Skeletal muscle tissue (tissue), 5 donors: ENCODE measurements around the gene LIFR. TPM values are rescaled to one million over a fixed set of nuclear protein-coding genes. Genes with fewer than 3 reads are reported as not detected.

Experiments
- H3K27ac ChIP-seq: one replicate; pipeline ENCODE4 v1.7.0; 2013; ENCODE audit warnings: mild to moderate bottlenecking, low read depth, low read length, inconsistent platforms
- H3K27me3 ChIP-seq, 3 donors: one replicate each; pipeline ENCODE4 v1.7.0; 2013; ENCODE audit warnings: low read length in 3 of 3; ENCODE audit not compliant: control insufficient read depth in 3 of 3, insufficient read depth in 3 of 3
- H3K36me3 ChIP-seq, 3 donors: one replicate each; pipeline ENCODE4 v1.7.0; 2013; ENCODE audit warnings: low read length in 3 of 3; ENCODE audit not compliant: control insufficient read depth in 3 of 3, insufficient read depth in 3 of 3
- H3K4me1 ChIP-seq, 3 donors: one replicate each; pipeline ENCODE4 v1.7.0; 2013; ENCODE audit warnings: low read length in 3 of 3, mild to moderate bottlenecking in 3 of 3; ENCODE audit not compliant: control insufficient read depth in 3 of 3, insufficient read depth in 3 of 3
- H3K4me3 ChIP-seq, 3 donors: one replicate each; pipeline ENCODE4 v1.7.0; 2013; ENCODE audit warnings: low read length in 3 of 3
- H3K9ac ChIP-seq, 3 donors: one replicate each; pipeline ENCODE4 v1.7.0; 2013; ENCODE audit warnings: low read length in 3 of 3, mild to moderate bottlenecking in 3 of 3, moderate library complexity in 2 of 3, low read depth in 1 of 3
- H3K9me3 ChIP-seq, 3 donors: one replicate each; pipeline ENCODE4 v1.7.0; 2013; ENCODE audit warnings: low read length in 3 of 3; ENCODE audit not compliant: control insufficient read depth in 3 of 3
- small RNA-seq: library from RNA; depleted of rRNA; stranded (forward); fragments of <200 nt; gene quantifications from one replicate; pipeline ENCODE3, GENCODE V24; 2014
- total RNA-seq: library from RNA; depleted of rRNA; stranded (reverse); fragments of >200 nt; gene quantifications from one replicate; pipeline ENCODE4 v1.2.3, GENCODE V29; 2014
- donor health status: Osteomylitis.

Gene LIFR
- total RNA-seq, 1 donor from 2014 or later = 101 TPM

DNA sequence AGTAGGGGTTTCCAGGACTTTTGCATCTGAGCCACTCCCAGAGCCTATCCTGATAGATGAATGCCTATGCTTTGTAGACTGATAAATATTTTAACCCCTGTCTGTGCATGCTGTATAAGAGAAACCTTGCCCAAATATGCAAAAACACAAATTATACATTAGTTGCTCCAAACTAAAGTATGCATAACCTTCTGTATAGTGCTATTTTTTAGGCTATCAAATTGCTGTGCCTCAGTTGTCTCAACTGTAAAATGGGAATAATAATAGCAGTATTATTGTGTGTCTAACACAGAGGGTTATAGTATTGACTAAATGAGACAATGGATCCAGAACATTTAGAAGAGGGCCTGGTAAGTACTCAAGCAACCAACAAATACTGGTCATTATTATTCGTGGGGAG is 117.7 kb downstream of the LIFR start:
- no peaks in the 10 kb centered on the region for H3K9me3 ChIP-seq
- H3K9ac ChIP-seq = no peak overlapping the region
- no peaks in the 10 kb centered on the region for H3K27me3 ChIP-seq
- no peak overlapping the region for H3K27ac ChIP-seq
- H3K36me3 ChIP-seq = no peaks in the 10 kb centered on the region
- no peak overlapping the region for H3K4me3 ChIP-seq
- H3K4me1 ChIP-seq = peaks cover 7 to 9% (median 7%) of the 10 kb centered on the region in 3 donors

DNA sequence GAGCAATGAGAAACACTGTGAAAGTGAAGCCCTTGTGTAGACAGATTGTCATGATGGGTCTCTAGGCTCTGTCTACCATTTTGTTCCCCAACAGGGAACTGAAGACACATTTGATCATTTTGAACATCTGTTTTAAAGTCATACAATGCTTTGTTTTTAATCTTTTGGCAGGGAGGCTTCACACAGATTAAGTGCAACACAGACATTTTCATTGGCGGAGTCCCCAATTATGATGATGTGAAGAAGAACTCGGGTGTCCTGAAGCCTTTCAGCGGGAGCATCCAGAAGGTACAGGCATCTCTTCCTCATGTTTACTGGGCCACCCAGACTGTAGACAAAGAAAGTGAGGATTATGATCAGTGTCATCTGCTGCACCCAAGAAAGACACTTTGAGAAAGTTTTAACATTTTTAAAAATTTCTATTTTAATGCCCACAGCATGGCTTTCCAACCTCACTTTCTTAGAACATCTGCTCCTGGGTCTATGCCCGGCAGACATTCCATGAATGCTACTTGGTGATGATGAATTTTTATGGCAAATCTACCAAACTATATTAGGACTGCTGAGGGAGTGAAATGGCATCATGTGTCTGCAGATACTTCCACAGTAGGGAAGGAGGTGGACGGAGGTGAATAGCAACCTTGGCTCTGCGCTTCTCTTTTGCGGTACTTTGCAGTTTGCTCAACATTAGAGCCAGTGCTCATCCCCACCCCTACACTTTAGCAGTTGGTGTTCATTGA is 121.3 kb downstream of the LIFR start:
- peaks cover 0 to 4% (median 0%) of the 10 kb centered on the region in 3 donors for H3K27me3 ChIP-seq
- H3K9ac ChIP-seq = no peak overlapping the region
- H3K4me3 ChIP-seq = no peak overlapping the region

DNA sequence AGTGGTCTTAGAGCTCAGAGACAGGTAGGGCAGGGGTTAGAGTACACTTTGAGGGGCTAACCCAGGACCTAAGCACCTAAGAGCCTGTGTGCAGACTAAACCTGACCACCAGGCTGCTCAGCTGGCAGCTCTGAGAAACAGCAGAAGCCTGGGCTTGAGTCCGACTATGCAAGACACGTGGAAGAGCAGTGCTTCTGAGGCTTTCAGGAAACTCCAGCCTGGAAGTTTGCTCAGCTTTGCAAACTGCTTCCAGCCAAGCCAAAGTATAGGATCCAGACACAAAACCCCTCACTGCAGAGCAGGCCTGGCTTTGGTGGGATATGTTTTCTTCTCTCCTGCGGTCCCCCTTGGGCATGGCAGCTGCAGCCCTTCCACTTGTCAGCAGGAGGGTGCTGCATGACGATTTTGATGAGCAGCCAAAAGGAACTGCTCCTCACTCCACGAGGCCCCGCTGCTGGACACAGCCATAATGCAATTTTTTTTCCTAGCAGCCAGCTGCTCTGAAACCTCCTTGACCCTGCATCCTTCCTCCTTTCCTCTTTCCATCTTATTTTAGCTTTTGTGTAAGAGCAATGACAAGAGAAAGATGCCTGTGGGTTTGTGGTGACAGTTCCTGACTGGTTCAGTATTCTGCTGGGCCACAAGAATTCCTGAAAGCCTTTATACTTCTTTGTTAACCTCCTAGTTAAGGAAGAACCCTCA is 123.1 kb downstream of the LIFR start:
- Histone ChIP-seq H3K27ac (no peak overlapping the region), H3K4me3 (peak overlapping the region in 1 of 3 donors; percentile 31), H3K9me3 (no peaks in the 10 kb centered on the region), H3K36me3 (no peaks in the 10 kb centered on the region), H3K9ac (peak overlapping the region in 1 of 3 donors; percentile 19), H3K27me3 (peaks cover 0 to 4% (median 0%) of the 10 kb centered on the region in 3 donors), H3K4me1 (peaks cover 15 to 18% (median 16%) of the 10 kb centered on the region in 3 donors)

More for the DNA sequence above, 121.3 kb downstream of the LIFR start:
- H3K9me3 ChIP-seq = no peaks in the 10 kb centered on the region
- peaks cover 15 to 18% (median 16%) of the 10 kb centered on the region in 3 donors for H3K4me1 ChIP-seq
- no peak overlapping the region for H3K27ac ChIP-seq
- H3K36me3 ChIP-seq = no peaks in the 10 kb centered on the region

DNA sequence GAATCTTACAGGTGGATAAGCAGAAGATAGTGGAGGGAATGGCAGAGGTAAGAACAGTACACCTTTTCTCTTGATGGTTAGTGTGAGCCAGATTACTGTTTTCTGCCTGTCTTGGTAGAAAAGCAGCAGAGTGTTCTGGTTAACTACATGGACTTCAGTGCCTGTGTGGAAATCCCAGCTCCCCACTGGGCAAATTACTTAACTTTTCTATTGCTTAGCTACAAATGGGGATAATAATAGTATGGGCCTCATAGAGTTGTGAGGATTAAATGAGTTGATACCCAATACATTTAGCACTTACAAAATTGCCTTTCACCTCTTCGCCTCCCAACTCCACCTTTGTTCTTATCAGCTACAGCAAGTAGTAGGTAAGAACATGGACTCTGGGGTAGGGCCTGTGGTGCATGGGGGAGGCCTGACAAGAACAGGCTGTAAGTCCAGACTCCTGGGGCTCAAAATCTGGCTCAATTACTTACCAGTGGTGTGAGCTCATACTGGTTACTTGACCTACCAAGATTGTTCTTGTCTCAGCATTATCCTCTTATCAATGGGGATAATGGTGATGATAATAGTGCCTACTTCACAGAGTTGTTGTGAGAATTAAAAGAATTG is 125.1 kb downstream of the LIFR start:
- Histone ChIP-seq H3K9me3 (no peaks in the 10 kb centered on the region), H3K27ac (no peak overlapping the region), H3K9ac (no peak overlapping the region), H3K36me3 (no peaks in the 10 kb centered on the region), H3K4me3 (no peak overlapping the region), H3K27me3 (peaks cover 0 to 4% (median 0%) of the 10 kb centered on the region in 3 donors), H3K4me1 (peaks cover 13 to 15% (median 13%) of the 10 kb centered on the region in 3 donors)

DNA sequence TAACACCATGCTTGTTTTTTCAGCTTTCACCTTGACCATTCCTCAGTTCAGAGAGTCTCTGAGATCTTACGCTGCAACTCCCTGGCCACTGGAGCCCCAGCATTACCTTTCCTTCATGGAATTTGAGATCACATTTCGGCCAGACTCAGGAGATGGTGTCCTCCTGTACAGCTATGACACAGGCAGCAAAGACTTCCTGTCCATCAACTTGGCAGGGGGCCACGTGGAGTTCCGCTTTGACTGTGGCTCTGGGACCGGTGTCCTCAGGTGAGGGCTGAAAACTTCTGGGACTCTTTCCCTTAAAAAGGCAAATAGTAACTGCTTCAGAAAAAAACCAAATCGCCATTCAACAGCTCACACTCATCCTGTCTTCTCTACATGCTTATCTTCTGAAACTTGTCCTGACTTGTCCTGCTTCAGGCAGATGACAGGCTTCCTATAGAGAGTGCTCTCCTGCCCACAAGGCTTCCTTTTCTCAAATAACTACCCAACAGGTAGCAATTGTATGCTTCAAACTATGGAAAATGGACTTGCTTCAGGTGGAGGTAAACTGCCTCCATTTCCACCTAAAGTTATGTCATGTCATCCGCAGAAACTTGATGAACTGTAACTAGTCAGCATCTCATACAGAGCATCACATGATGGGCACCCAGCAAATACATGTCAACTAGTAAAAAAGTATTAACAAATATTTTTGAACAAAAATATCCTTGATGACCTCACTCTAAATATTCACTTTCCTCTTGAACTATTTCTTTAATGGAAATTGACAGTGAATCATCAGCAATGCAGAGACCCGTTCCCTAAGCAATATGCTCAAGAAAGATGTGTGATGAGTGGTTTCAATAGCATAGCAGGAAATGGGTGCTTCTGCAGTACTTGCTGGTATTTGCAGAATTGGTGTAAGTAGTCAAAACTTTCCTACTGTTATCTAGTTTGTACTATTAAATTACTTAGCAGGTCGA is 129.2 kb downstream of the LIFR start:
- Histone ChIP-seq H3K4me3 (no peak overlapping the region), H3K9me3 (no peaks in the 10 kb centered on the region), H3K27ac (no peak overlapping the region), H3K36me3 (no peaks in the 10 kb centered on the region), H3K9ac (no peak overlapping the region), H3K4me1 (no peaks in the 10 kb centered on the region), H3K27me3 (peaks cover 0 to 4% (median 0%) of the 10 kb centered on the region in 3 donors)

DNA sequence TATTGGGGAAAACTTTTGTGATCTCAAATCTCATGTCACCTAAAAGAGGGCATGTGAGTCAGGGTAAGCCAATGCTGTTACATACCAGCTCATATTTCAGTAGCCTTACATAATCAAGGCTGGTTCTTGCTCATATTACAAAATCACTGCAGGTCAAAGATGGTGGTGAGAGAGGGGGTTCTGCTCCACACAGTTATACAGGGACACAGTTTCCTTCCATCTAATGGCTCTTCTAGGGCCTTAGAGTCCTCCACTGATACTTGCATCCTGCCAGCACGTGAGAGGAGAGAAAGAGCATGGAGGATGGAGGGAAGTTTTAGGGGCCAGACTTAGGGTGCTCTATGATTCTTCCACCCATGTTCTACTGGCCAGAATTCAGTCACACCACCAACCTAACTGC is 130.0 kb downstream of the LIFR start:
- Histone ChIP-seq H3K4me1 (no peaks in the 10 kb centered on the region), H3K9ac (no peak overlapping the region), H3K4me3 (no peak overlapping the region), H3K9me3 (no peaks in the 10 kb centered on the region), H3K36me3 (no peaks in the 10 kb centered on the region), H3K27ac (no peak overlapping the region), H3K27me3 (peaks cover 0 to 4% (median 0%) of the 10 kb centered on the region in 3 donors)

Small RNA genes lying within 50 kb of the gene (small RNA-seq; reads per million reads assigned to genes)
- not detected for gene AC091839.1
- not detected for gene MIR3650
